Gastroesophageal sphincter (tissue), 3 donors: ENCODE measurements around the gene GUCY1A1.

Experiments
- EP300 ChIP-seq: sonication (generic); formaldehyde crosslinking; IDR thresholded peaks from one replicate; pipeline ENCODE4 v1.6.1; 2017; ENCODE audit warnings: antibody characterized with exemption, mild to moderate bottlenecking
- POLR2AphosphoS5 ChIP-seq: sonication (generic); formaldehyde crosslinking; IDR thresholded peaks from one replicate; pipeline ENCODE4 v1.6.1; 2017; ENCODE audit warnings: antibody characterized with exemption
- TF ChIP-seq, protein P1 (sequence below), 4 experiments: fragments of 200-600 bp in 2 of 4; fragments of 450-650 bp in 2 of 4; sonication (generic) in 1 of 4; IDR thresholded peaks; one replicate each; pipeline ENCODE4 v1.5.1; 2017 to 2019; ENCODE audit warnings: antibody characterized with exemption in 4 of 4, mild to moderate bottlenecking in 2 of 4, moderate library complexity in 2 of 4

DNA sequence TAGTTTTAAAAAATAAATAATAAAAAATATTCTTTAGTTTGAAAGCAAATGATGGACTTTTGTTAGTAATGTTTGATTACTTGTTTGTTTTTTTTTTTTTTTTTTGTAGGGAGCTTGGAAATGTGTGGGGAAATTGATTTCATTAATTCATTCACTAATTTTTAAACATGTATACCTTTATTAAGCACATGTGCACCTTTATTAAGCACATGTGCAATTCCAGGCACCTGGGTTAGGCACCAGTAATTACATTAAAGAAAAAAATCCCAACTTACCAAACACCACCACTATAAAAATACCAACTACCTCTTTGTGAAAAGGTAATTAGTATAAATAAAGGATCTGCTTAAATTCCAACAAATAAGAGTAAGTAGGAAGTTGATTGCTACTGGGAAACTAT, 101.7 kb downstream of the GUCY1A1 start:
- TF ChIP-seq, protein P1, sequence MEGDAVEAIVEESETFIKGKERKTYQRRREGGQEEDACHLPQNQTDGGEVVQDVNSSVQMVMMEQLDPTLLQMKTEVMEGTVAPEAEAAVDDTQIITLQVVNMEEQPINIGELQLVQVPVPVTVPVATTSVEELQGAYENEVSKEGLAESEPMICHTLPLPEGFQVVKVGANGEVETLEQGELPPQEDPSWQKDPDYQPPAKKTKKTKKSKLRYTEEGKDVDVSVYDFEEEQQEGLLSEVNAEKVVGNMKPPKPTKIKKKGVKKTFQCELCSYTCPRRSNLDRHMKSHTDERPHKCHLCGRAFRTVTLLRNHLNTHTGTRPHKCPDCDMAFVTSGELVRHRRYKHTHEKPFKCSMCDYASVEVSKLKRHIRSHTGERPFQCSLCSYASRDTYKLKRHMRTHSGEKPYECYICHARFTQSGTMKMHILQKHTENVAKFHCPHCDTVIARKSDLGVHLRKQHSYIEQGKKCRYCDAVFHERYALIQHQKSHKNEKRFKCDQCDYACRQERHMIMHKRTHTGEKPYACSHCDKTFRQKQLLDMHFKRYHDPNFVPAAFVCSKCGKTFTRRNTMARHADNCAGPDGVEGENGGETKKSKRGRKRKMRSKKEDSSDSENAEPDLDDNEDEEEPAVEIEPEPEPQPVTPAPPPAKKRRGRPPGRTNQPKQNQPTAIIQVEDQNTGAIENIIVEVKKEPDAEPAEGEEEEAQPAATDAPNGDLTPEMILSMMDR (IDR thresholded peaks at IDR 0.05), result no peak
- TF ChIP-seq POLR2AphosphoS5 (no peak), EP300 (no peak)
